Measurements from ENCODE around the gene P2RX7. TPM values are rescaled to one million over a fixed set of nuclear protein-coding genes. Genes with fewer than 3 reads are reported as not detected.
"Not testable (repeated sequence)": the region's sequence is repeated elsewhere in the genome, so short reads cannot be mapped to it uniquely, and the experiment has no call there.

P2RX7 gene
- polyA plus RNA-seq, 1 of the 3 experiments (the other 2 are of a cell fraction), result 0.43 TPM

- H3K9ac ChIP-seq; H3K4me1 ChIP-seq (ENCODE audit: control insufficient read depth in 1 of 2, insufficient read depth in 2 of 2, low read depth in 1 of 2, low read length in 1 of 2); H3K27ac ChIP-seq (ENCODE audit: low read depth in 2 of 2, low read length in 1 of 2); H3K79me2 ChIP-seq (ENCODE audit: insufficient read depth); H3K9me2 ChIP-seq; H3K4me3 ChIP-seq (ENCODE audit: low read depth in 2 of 2, low read length in 1 of 2); H4K20me1 ChIP-seq (ENCODE audit: insufficient read depth); POLR2A ChIA-PET; H3F3A ChIP-seq (replicated peaks; ENCODE audit: insufficient read depth); H3K4me2 ChIP-seq; H3K36me3 ChIP-seq (replicated peaks in 1 of 2; ENCODE audit: control insufficient read depth in 1 of 2, insufficient read depth in 2 of 2, low read length in 1 of 2); H3K9me3 ChIP-seq; H3K27me3 ChIP-seq (ENCODE audit: insufficient read depth): not testable (repeated sequence)
- CTCF ChIA-PET, result interaction anchor here (0.7 to 2.6 kb wide), 14 partner anchors 9 to 297 kb away, joined by 3 to 35 read pairs (median 3); no protein-coding TSS in a partner anchor
- peak; percentile 75 for TF ChIP-seq RAD21 (IDR thresholded peaks at IDR 0.05; ENCODE audit: low read length)
- peak; percentile 88 for TF ChIP-seq CTCF (IDR thresholded peaks at IDR 0.05)
- TF ChIP-seq SMC3 (IDR thresholded peaks at IDR 0.05; ENCODE audit: low read depth, low read length), result peak; percentile 68
- peak; percentile 93 for DNase-seq
- peak overlapping the region; percentile 52; the same call in 1 of the 2 replicates for H2AFZ ChIP-seq (ENCODE audit: low read depth)
- whole genome bisulfite sequencing (ENCODE audit: low lambda C conversion rate), result 48% methylated on average over 18 of the region's 19 CpGs
Observed at GRCh38 chr12:121229826-121230537, 97.3 kb downstream of the P2RX7 start.

- Histone ChIP-seq H3K9me3 (no peaks in the 10 kb centered on the region), H2AFZ (ENCODE audit: low read depth) (no peak overlapping the region), H4K20me1 (ENCODE audit: insufficient read depth) (no peaks in the 10 kb centered on the region), H3F3A (replicated peaks; ENCODE audit: insufficient read depth) (no peaks in the 10 kb centered on the region), H3K36me3 (replicated peaks in 1 of 2; ENCODE audit: control insufficient read depth in 1 of 2, insufficient read depth in 2 of 2, low read length in 1 of 2) (no peaks in the 10 kb centered on the region), H3K9me2 (no peaks in the 10 kb centered on the region), H3K27me3 (ENCODE audit: insufficient read depth) (no peaks in the 10 kb centered on the region), H3K4me2 (no peak overlapping the region), H3K4me3 (ENCODE audit: low read depth in 2 of 2, low read length in 1 of 2) (no peak overlapping the region), H3K79me2 (ENCODE audit: insufficient read depth) (no peaks in the 10 kb centered on the region), H3K4me1 (ENCODE audit: control insufficient read depth in 1 of 2, insufficient read depth in 2 of 2, low read depth in 1 of 2, low read length in 1 of 2) (no peaks in the 10 kb centered on the region), H3K9ac (no peak overlapping the region), H3K27ac (ENCODE audit: low read depth in 2 of 2, low read length in 1 of 2) (no peak overlapping the region)
- POLR2A ChIA-PET, result no interaction called here
- 81% methylated on average over 12 of the region's 12 CpGs for WGBS (ENCODE audit: low lambda C conversion rate)
- CTCF ChIA-PET, result interaction anchor here (0.6 to 2.6 kb wide), 16 partner anchors 9 to 246 kb away, joined by 3 to 35 read pairs (median 4); no protein-coding TSS in a partner anchor
- TF ChIP-seq EP300 (IDR thresholded peaks at IDR 0.05; ENCODE audit: borderline replicate concordance in 1 of 2, low read depth in 1 of 2, low read length in 1 of 2), result no peak
- TF ChIP-seq RAD21 (IDR thresholded peaks at IDR 0.05; ENCODE audit: low read length), result no peak
- TF ChIP-seq POLR2AphosphoS5 (IDR thresholded peaks at IDR 0.05; ENCODE audit: low read depth, low read length), result no peak
- TF ChIP-seq TAF1 (IDR thresholded peaks at IDR 0.05; ENCODE audit: borderline replicate concordance, low read depth, low read length), result no peak
- TF ChIP-seq YY1 (IDR thresholded peaks at IDR 0.05; ENCODE audit: low read depth), result no peak
- no peak for TF ChIP-seq MEF2A (IDR thresholded peaks at IDR 0.05; ENCODE audit: borderline replicate concordance, low read depth)
- DNase-seq, result no peak
Observed at GRCh38 chr12:121230538-121230907, 97.8 kb downstream of the P2RX7 start.

- POLR2A ChIA-PET, result no interaction called here
- CTCF ChIA-PET, result no interaction called here
- DNase-seq, result no peak
- no peaks in the 10 kb centered on the region for H3K27me3 ChIP-seq (ENCODE audit: insufficient read depth)
- H3F3A ChIP-seq (replicated peaks; ENCODE audit: insufficient read depth), result no peaks in the 10 kb centered on the region
- H3K9ac ChIP-seq, result no peak overlapping the region
- no peaks in the 10 kb centered on the region for H3K9me3 ChIP-seq
- H3K4me3 ChIP-seq (ENCODE audit: low read depth in 2 of 2, low read length in 1 of 2), result no peak overlapping the region
- H3K79me2 ChIP-seq (ENCODE audit: insufficient read depth), result no peaks in the 10 kb centered on the region
- H3K9me2 ChIP-seq, result no peaks in the 10 kb centered on the region
- H3K4me1 ChIP-seq (ENCODE audit: control insufficient read depth in 1 of 2, insufficient read depth in 2 of 2, low read depth in 1 of 2, low read length in 1 of 2), result no peaks in the 10 kb centered on the region
- H3K36me3 ChIP-seq (replicated peaks in 1 of 2; ENCODE audit: control insufficient read depth in 1 of 2, insufficient read depth in 2 of 2, low read length in 1 of 2), result no peaks in the 10 kb centered on the region
- WGBS (ENCODE audit: low lambda C conversion rate), result 98% methylated on average over 8 of the region's 16 CpGs
- no peaks in the 10 kb centered on the region for H4K20me1 ChIP-seq (ENCODE audit: insufficient read depth)
- no peak overlapping the region for H3K4me2 ChIP-seq
- no peak overlapping the region for H2AFZ ChIP-seq (ENCODE audit: low read depth)
- H3K27ac ChIP-seq (ENCODE audit: low read depth in 2 of 2, low read length in 1 of 2), result no peak overlapping the region
- TF ChIP-seq GATA2 (CRISPR knock-in tag; IDR thresholded peaks at IDR 0.05) (no peak), TAF1 (IDR thresholded peaks at IDR 0.05; ENCODE audit: borderline replicate concordance, low read depth, low read length) (no peak), MXI1 (IDR thresholded peaks at IDR 0.05; ENCODE audit: low read depth, low read length) (no peak), CHD2 (IDR thresholded peaks at IDR 0.05; ENCODE audit: low read length, partially characterized antibody) (no peak), JUND (IDR thresholded peaks at IDR 0.05) (no peak), RFX5 (IDR thresholded peaks at IDR 0.05; ENCODE audit: low read length) (no peak)
Observed at GRCh38 chr12:121232163-121232562, 99.5 kb downstream of the P2RX7 start.
